GM21526 (cell line): ENCODE results near the gene LRP1B.

ENCODE experiments used
- ATAC-seq: cut with Tn5 transposase; IDR thresholded peaks from one replicate; pipeline ENCODE4 v1.9.1; 2021; ENCODE audit warnings: moderate library complexity; ENCODE audit not compliant: unreplicated experiment, low FRiP score

Gene LRP1B

DNA sequence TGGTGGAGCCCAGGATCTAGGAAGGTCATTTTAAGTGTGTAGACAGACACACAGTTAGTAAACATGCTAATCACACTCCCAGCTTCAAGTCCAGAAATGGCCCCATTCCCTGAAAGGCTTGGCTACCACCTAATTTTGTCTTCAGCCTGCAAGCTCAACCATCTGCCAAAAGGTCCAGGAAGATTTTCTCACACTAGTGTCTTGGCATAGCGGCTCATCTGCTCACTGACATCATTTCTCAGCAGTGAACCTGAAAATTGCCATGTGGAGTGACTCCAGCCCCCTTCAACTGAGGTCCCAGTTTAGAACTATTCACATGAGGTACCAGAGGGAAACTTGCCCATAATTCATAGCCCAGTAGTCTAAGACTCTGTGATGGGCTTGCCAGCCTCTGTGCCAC is 748.9 kb downstream of the LRP1B start:
- ATAC-seq: no peak

DNA sequence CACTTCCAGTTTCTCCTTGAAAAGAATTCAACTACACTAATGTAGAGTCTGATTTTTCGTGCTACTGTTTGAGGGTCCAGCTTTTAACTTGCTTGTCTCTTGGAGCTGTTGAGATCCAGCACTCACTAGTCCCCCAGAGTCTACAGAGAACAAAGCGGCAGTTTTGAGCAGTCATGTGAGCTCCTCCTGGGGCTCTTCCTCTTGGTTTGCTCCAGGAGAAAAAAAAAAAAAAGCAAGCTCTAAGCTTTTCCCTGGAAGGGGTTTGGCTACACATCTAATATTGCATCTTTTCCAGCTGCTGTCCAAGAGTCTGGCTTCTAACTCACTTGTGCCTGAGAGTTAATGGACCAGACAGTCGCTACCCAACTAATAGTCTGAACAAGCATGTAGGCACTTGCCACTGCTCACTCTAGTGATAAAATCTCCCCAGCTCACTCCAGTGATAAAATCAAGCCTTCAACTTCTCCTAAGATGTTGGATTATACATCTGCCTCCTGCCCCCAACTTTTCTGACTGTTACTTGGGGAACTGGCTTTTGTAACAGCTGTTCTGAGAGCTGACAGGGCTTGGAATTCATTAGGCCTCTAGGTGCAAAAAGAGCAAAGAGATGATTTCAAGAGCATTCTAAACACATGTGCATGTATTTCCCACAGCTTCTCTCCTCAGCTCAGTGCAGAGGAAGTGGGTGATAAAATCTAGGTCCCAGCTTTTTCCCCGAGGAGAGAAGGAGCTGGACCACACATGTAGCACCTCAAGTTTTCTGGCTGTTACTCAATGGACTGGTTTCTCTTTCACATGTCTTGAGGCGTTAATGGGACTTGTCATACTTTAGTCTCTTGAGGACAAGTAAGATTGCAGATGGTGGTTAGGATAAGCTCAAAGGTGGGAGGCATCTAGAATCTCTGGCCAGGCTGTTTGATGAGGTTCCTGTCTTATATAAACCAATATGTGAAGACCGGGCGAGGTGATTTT is 750.5 kb downstream of the LRP1B start:
- no peak for ATAC-seq

DNA sequence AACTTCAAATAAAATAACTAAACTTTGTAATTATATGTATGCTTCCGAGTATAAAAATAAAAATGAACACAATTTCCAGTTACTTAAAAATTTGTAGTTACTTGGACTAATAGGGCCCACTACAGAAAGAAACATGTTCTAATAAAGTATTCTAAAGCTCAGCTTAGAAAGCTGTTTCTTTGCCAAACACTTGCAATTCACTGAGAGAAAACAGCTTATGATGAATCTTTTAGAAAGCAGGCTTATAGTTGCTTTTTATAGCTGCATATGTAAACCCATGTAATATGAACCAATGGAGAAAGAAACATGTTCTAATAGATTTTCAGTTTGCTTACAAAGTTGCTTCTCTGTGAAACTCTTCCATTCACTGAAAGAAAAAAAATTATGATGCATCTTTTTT is 766.0 kb downstream of the LRP1B start:
- no peak for ATAC-seq

DNA sequence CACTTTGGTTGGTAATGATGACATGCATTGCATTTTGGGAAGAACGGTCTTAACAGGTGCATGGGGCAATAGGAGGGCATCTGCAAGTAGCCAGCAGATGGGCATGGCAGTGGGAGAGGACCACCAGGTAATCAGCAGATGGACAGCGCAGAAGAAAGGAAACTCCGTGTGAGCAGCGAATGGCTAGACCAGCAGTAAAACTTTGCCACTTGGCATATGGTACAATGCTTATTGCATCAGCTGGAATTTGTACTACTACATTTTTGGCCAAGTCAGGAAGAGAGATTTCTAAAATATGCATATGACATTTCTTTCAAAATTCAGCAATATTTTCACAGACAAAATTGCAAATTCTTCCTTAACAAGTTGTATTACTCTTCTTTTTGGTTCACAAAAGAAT is 768.5 kb downstream of the LRP1B start:
- ATAC-seq: no peak

DNA sequence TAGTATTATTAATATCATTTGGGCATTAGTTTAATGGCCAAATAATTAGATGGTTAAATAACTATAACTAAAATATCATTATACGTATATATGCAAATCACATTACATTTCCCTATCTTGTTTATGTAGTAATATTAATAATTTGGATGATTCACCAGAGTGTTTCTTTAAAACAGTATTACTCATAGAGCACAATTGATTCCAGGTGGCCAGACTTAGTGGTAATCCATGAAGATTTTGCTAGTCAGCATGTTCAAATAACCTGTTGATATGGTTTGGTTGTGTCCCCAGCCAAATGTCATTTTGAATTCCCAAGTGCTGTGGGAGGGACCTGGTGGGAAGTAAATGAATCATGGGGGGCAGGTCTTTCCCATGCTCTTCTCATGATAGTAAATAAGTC is 782.3 kb downstream of the LRP1B start:
- no peak for ATAC-seq

DNA sequence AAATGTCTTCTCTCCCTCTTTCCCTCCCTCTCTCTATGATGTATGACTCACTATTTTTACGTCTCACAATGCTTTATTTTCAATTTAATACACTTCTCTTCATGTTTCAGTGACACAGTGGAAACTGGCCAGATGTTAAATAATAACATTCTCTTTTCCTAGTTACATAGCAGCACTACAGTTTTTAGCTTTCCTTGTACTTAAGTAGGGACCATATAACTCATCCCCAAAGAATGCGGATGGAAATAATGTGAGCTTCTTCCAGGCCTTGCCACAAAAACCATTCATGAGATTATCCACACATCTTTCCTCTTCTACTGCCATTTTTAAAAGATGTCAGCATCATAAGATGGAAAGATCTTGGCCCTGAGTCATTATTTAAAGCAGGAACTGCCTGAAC is 789.4 kb downstream of the LRP1B start:
- no peak for ATAC-seq

DNA sequence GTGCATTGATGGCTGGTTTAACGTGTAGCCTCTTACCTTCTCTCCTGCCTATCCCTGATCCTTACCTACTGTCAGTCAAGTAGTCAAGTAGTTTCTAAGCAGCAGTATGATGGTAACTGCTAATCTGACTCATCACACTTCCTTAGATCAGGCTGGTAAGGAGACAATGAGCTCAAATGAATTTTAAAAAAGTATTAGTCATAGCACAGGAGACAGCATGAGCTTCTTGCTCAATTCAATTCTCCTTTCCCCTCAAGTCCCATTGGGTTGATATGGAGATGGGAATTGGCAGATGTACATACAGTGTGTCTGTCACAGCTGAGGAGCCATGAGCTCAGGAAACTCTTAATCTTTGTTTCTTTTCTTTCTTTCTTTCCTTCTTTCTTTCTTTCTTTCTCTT is 799.7 kb downstream of the LRP1B start:
- ATAC-seq: no peak

DNA sequence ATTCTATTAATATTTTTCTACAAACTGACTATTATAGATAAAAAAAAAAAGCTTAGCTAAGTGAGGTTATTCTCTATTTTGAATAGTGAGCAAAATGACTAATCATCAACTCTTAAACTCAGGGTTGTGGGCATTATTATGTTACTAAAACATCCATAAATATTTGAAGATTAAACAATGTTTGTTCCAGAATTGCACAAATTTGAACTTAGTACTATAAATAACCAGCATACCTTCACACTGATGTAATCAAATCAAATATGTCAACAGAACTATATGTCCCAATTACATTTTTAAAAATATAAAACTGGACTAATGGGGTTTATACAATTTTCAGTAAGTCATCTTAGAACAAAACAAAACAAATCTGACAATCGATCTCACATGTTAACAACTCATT is 800.9 kb downstream of the LRP1B start:
- no peak for ATAC-seq

DNA sequence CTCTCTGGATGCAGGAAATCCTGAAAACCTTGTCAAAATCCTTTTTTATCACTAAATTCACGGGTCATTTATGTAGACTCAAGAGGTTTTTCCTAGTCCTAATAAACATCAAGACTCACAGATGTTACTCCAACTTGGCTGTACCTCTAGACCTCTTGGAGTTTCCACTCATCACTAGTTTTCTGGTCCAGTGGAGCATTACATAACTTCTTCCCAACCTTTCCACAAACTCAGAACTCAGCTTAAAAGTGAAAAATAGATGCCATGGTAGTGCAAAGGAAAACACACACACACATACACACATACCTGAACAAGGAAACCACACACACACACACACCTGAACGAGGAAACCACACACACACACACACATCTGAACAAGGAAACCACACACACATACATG is 807.2 kb downstream of the LRP1B start:
- no peak for ATAC-seq

DNA sequence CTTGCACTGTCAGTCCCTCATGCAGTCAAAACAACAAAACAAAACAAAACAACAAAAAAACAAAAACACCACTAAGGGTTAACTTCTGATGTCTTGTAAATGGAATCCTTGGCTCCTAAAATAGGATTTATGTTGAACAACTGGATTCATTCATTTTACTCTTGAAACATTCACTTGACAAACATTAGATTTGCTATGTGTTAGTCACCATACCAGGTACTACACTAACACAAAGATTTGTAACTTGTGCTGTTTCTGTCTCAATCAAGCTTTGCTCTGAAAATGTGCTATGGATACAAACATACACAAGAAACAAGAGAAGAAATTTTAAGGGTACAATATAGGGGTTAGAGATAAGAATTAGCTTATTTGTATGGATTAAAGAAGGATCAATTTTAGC is 812.8 kb downstream of the LRP1B start:
- no peak for ATAC-seq

DNA sequence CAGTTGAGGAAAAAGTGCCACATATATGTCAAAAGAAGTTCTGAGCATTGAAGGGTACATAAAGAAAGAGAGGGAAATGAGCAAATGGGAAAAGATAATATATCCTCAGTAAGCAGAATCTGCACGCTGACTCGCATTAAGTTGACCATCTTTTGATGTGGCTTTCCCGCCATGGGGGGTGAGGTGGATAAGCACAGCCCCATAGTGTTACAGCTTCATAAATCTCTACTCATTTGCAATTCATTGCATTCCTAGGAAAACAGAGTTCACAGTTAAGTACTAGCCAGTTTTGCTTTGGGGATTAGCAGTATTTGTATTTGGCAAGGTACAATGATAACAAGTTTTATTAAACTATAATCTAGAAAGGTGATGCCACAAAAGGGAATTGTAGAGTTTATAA is 814.2 kb downstream of the LRP1B start:
- no peak for ATAC-seq

DNA sequence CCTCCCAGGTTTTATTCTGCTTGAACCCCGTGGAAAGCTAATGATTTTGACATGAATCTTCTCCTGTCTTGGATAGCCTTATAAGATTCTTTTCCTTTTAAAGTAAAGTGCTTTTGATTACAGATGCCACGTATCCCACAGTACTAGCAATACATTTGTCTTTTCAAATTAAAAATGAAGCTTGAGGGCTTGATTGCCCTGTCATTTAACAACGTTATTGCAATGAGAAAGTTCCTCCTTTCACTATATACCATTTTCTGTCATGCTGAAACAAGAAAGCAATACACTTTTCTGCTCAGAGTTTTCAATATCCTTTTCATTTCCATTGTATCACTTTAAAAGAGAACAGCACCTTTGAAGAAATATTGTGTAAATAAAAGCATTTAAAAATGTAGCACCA is 814.7 kb downstream of the LRP1B start:
- no peak for ATAC-seq

DNA sequence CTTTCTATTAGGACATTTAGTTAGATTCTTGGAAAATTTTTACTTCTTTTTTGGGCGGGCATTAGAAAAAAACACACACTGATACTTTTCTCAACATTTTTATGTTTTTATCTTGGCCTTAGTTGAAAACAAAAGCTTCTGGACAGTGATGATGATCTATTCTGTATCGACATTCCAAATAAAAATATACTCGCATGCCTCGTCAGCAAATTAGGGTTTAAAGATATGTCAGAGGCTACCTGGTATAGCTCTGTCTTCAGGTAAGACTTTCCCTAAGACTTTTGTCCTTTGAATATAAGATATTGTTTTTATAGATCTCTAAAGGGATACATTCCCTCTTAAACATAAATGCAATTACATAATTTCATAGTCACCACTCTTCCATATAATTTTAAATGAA is 816.8 kb downstream of the LRP1B start:
- no peak for ATAC-seq

DNA sequence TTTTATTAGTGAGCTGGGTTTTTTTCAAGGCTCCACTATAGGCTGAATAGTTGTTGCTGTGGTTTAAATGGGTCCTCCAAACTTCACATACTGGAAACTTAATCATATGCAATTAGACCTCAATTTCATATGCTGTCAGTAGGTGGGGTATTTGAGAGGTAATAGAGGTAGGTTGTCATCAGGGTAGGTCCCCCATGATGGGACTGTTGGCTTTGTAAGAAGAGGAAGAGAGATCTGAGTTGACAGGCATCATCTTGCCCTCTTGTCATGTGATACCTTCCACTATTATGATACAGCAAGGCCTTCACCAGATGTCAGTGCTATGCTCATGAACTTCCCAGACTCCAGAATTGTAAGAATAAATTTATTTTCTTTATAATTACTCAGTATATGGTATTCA is 819.4 kb downstream of the LRP1B start:
- ATAC-seq: no peak

DNA sequence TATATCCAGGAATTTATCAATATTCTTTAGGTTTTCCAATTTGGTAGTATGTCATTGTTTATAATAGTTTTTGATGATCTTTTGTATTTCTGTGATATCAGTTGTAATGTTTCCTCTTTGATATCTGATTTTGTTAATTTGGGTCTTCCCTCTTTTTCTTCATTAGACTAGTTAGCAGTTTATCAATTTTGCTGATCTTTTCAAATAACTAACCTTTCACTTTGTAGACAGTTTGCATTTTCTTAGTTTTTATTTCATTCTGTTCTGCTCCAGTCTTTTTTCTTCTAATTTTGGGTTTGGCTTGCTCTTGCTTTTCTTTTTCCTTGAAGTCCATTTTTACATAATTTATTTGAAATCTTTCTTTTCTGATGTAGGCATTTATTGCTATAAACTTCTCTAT is 824.4 kb downstream of the LRP1B start:
- no peak for ATAC-seq

DNA sequence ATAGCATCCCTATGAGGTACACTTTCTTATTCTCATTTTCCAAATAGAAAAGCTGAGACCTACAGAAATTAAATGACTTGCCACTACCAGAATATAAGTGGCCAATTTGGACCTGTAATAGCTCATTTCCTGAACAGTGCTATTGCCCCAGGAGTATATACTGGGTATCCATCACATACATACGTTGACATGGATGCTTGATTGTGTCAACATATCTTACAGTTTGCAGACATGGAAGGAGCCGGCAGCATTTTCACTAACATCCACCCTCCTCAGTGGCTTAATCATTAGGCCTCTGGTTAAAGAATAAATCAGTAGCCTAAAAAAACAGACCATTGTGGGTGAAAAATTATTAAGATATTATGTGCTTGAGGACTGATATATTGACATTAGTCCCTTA is 829.3 kb downstream of the LRP1B start:
- ATAC-seq: no peak

DNA sequence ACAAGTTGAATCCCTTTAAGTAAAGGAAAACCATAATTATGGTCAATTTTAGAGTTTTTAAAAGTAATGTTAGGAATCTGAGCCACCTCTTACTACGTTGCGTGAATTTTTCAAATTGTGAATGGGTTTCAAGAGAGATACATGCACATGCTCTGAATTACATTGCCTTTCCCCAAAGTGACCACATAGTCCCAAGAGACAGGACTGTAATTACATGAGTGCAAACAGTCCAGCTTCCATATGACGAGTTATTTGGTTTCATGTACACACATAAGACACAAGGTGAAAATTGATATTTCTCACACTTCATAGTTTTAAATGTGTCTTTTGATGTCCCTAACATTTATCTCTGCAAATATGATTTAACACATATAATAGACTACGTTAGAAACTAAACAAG is 850.8 kb downstream of the LRP1B start:
- ATAC-seq: no peak

DNA sequence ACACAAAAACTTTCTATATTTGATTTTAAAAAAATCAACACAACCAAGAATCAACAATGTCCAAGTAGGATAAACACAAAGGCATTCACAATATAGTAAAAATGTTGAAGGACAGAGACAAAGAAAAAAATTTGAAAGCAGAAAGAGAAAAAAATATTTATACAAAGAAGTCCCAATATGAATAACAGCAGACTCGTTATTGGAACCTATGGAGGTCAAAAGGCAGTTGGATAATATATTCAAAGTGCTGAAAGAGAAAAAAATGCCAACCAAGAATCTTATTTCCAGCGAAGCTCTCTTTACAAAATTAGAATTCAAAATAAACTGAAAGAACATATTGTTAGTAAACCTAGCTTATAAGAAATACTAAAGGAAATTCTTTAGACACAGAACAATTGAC is 859.5 kb downstream of the LRP1B start:
- no peak for ATAC-seq

DNA sequence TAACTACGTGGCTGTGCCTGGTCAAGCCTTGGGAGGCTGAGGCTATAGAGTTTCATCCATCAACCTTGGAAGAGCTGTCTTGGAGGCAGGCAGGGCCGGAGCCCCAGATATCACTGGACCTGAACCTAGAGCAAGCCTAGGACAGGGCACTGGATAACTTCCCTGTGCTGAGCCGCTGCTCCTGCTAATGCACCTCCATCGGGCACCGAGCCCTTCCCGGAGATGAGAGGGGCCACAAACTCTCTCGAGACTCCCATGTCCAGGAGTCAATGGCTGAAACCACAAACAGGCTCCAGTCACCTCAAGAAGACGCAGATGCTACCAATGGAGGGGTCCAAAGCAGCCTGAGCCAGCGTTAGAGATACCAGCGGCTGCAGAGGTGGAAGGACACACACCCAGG is 866.0 kb downstream of the LRP1B start:
- ATAC-seq: no peak

DNA sequence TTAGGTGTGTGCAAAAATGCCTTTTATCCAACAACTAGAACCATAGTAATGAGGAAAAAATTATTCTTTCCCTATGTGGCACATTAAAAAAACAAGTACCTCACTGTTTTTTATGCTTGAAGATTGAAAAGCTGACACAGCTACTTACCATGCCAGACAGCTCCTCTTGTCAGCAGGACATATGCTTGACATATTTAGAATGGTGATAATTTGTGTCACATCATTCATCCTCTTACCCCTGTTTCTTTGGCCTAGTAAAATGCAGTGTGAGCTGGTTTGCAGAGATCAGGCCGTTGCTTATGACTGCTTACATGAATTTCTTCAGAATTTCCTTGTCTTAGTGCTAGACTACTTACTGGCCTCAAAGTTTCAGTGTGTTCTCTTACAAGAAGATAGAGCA is 869.9 kb downstream of the LRP1B start:
- no peak for ATAC-seq

DNA sequence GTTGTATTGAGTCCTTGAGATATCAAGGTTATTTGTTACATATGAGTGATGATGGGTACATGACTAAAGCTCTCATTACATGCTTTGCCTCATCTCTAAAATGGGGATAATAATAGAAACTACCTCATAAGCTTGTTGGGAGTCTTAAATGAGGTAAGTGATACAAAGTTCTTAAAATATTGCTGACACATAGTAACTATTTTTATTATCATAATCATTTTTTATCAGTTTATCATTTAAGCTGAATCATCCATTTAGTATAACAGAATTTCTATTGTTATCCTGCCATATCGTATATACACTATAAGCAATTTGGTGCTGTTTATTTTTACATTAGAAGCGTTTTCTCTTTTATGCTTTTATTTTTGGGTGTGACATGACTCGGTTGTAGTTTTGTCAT is 871.1 kb downstream of the LRP1B start:
- no peak for ATAC-seq

DNA sequence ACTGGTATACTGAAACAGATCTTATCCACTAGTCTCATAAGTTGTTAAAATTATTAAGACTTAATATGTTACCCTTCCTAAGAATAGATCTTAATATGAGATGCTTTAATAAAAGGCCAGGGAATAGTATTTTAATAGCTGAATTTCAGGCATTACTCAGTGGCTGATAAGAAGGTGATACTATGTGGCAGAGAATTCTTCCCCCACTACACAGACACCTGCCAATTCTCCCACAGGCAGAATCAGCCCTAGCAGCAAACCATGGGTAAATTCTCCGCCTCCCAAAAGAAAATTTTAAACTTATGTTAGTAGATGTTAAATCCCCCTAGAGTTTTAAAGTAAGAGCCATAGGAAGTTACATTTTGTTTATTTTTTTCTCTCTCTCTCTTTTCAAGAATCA is 888.8 kb downstream of the LRP1B start:
- no peak for ATAC-seq

DNA sequence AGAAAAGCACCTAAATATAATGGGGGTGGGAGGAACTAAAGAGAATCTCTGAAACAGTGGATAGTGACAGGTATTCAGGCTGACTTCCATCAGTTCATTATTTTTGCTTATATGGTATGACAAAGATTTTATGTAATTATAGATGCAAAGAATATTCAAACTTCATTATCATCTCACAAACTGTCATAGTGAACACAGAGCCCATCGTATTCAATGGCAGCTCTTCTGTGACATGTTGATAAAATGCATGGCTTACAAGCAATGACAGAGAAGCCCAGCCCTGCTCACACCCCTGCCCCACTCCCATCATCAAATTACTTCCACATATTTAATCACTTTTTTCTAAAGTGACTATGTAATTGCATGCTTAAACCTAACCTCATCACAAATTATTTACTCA is 904.3 kb downstream of the LRP1B start:
- ATAC-seq: no peak
